OCI-LY3 (cell line): Measurements from ENCODE around the gene LMBR1.

ENCODE experiments used
- CTCF ChIP-seq: fragments of 200-600, 300-600 bp; sonication (generic); IDR thresholded peaks from 2 replicates; pipeline ENCODE4 v1.5.1; 2014; ENCODE audit warnings: antibody characterized with exemption, low read length, low read depth
- EZH2phosphoT487 ChIP-seq: fragments of 200-600 bp; shearing (Covaris generic); IDR thresholded peaks from 2 replicates; pipeline ENCODE4 v1.6.1; 2018; ENCODE audit warnings: antibody characterized with exemption, mixed run types, low read depth

- TF ChIP-seq CTCF = no peak
- TF ChIP-seq EZH2phosphoT487 = no peak
Observed at GRCh38 chr7:156778668-156779067, 114.3 kb downstream of the LMBR1 start.
